GM18858 (cell line): ENCODE data around the gene NTSR1.

Experiments used
- ATAC-seq: cut with Tn5 transposase; IDR thresholded peaks from one replicate; pipeline ENCODE4 v1.9.1; 2021; ENCODE audit not compliant: unreplicated experiment

NTSR1 gene

GRCh38 chr20:62738025-62738881, 29.6 kb downstream of the NTSR1 start:
- no peak for ATAC-seq

- ATAC-seq = no peak
These were observed 30.4 kb downstream of the NTSR1 start for GRCh38 chr20:62739067-62739466.

GRCh38 chr20:62739581-62740285, 31.1 kb downstream of the NTSR1 start:
- ATAC-seq = no peak

- ATAC-seq = peak; percentile 81
These were observed 31.9 kb downstream of the NTSR1 start for GRCh38 chr20:62740286-62741141.

GRCh38 chr20:62741191-62741691, 32.6 kb downstream of the NTSR1 start:
- no peak for ATAC-seq

- ATAC-seq = no peak
These were observed 33.3 kb downstream of the NTSR1 start for GRCh38 chr20:62741701-62742491.

GRCh38 chr20:62742550-62742949, 33.9 kb downstream of the NTSR1 start:
- ATAC-seq = no peak

- ATAC-seq = no peak
These were observed 34.5 kb downstream of the NTSR1 start for GRCh38 chr20:62742979-62743776.

- ATAC-seq = no peak
These were observed 35.2 kb downstream of the NTSR1 start for GRCh38 chr20:62743777-62744317.

- ATAC-seq = no peak
These were observed 36.1 kb downstream of the NTSR1 start for GRCh38 chr20:62744741-62745191.

GRCh38 chr20:62745279-62745951, 36.8 kb downstream of the NTSR1 start:
- no peak for ATAC-seq

GRCh38 chr20:62745952-62746288, 37.3 kb downstream of the NTSR1 start:
- no peak for ATAC-seq

GRCh38 chr20:62748311-62748710, 39.7 kb downstream of the NTSR1 start:
- no peak for ATAC-seq

- ATAC-seq = no peak
These were observed 41.3 kb downstream of the NTSR1 start for GRCh38 chr20:62749851-62750445.

GRCh38 chr20:62751551-62752150, 43.0 kb downstream of the NTSR1 start:
- no peak for ATAC-seq

GRCh38 chr20:62752181-62752670, 43.6 kb downstream of the NTSR1 start:
- ATAC-seq = no peak

GRCh38 chr20:62752671-62753501, 44.2 kb downstream of the NTSR1 start:
- ATAC-seq = no peak
